Measurements from ENCODE around the gene ERFL.

DNA sequence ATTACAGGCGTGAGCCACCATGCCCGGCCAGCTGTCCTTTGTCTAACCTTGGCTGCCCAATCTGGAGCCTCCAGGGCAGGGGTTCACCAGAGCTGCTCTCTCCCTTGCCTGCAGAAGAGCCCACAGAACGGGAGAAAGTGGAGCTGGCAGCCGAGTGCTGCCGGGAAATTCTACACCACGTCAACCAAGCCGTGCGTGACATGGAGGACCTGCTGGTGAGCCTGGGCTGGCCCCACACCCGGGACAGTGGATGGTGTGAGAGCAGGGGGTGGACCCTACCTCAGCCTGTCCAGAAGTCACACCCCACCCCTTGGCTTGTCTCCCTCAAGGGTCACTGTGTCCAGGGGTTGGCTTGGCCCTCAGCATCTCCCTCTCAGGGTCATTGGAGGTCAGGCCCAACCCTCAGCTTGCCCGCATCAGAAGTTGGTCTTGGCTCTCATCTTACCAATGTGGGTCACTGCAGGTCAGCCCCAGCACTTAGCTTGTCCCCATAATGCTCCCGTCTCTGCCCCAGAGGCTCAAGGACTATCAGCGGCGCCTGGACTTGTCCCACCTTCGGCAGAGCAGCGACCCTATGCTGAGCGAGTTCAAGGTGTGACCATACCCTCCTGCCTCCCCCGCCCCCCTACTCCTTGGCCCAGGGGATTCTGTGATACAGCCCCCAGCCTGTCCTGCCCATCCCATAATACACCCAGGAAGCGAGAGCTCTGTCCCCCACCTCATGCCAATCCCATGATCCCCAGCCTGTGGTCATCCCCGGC lies 24.9 kb downstream of the ERFL start:
- TF ChIP-seq, protein P1, sequence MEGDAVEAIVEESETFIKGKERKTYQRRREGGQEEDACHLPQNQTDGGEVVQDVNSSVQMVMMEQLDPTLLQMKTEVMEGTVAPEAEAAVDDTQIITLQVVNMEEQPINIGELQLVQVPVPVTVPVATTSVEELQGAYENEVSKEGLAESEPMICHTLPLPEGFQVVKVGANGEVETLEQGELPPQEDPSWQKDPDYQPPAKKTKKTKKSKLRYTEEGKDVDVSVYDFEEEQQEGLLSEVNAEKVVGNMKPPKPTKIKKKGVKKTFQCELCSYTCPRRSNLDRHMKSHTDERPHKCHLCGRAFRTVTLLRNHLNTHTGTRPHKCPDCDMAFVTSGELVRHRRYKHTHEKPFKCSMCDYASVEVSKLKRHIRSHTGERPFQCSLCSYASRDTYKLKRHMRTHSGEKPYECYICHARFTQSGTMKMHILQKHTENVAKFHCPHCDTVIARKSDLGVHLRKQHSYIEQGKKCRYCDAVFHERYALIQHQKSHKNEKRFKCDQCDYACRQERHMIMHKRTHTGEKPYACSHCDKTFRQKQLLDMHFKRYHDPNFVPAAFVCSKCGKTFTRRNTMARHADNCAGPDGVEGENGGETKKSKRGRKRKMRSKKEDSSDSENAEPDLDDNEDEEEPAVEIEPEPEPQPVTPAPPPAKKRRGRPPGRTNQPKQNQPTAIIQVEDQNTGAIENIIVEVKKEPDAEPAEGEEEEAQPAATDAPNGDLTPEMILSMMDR (IDR thresholded peaks at IDR 0.05 in 8 of 11, conservative IDR thresholded peaks at IDR 0.05 in 3 of 11) = no peak
- no peak for TF ChIP-seq POLR2A (IDR thresholded peaks at IDR 0.05)
